CD4-positive, alpha-beta T cell treated with Interferon alpha-2 for 1 hour (primary cell): Measurements from ENCODE around the gene MYH11.

Experiments used
- DNase-seq, 2 donors: peaks; one replicate each; pipeline ENCODE4 v3.0.0-alpha.2; 2020 to 2022

MYH11 gene

DNA sequence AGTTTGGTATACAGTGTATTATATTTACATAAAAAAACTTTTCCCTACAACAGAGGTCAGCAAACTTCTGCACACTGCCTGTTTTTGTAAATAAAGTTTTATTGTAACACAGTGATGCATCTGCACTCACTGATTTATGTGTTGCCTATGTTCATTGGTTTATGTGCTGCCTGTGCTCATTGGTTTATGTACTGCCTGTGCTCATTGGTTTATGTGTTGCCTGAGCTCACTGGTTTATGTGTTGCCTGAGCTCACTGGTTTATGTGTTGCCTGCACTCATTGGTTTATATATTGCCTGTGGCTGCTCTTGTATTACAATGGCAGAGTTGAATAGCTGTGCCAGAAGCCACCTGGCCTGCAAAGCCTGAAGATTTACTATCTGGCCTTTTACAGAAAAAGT, 81.6 kb downstream of the MYH11 start:
- DNase-seq, result no peak

GRCh38 chr16:15773968-15774367, 82.9 kb downstream of the MYH11 start:
- DNase-seq, result no peak

- no peak for DNase-seq
Observed at GRCh38 chr16:15772579-15773293, 84.1 kb downstream of the MYH11 start.

DNA sequence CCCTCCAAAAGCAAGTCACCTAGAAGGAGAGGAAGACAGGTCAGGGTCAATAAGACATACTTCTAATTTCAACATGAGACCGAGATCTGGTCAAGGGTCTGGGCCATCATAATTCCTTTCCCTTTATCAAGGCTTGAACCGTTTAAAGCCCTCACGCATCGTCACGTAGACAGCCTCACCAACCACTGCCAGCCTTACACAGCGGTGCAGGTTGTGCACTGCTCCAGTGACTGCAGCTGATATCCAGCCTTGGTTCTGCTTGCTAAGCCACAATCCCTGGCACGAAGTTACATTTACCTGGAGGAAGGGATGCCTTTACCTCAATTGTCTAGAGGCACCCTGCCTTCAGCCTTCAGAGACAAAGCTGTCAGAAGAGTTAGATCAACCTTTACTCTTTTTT, 85.1 kb downstream of the MYH11 start:
- no peak for DNase-seq

DNA sequence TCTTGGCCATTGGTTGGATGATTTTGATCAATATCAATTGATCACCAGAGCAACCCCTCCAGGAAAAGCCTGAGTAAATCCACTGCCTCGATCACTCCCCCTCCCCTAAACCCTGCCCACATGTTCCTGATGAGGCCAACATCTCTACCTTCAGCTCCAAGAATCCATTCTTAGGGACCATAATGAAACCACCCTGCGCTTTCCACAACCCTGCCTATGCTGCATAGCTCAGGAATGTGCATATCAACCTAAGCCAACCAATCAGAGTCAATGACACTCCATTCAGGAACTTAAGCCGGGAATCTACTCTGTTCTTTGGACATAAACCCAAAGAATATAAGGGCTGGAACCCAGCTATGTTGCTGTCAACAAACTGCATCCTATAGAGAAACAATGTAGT, 86.3 kb downstream of the MYH11 start:
- DNase-seq, result no peak

DNA sequence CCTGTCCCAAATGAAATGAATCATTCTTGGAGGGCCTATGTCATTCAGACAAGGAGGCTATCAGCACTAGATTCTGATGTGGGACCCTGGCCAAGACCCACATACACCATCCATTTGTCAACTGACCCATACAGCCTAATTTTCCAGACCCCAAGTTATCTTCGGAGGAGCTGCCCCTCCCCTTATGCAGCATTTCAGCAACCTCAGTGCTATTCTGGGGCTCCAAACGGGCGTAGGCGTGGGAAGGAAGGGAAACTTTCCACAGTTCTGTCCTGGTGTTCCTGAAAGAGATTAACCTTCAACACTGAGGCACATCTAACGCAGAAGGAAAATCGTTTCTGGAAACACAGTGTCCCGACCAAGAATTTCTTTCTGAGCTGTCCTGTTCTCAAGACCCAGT, 86.7 kb downstream of the MYH11 start:
- no peak for DNase-seq

- DNase-seq, result no peak
Observed at GRCh38 chr16:15769239-15769638, 87.6 kb downstream of the MYH11 start.

GRCh38 chr16:15768201-15768600, 88.6 kb downstream of the MYH11 start:
- no peak for DNase-seq

- DNase-seq, result no peak
Observed at GRCh38 chr16:15766918-15767317, 89.9 kb downstream of the MYH11 start.

- DNase-seq, result peak; percentile 39 to 50
Observed at GRCh38 chr16:15765880-15766279, 90.9 kb downstream of the MYH11 start.

DNA sequence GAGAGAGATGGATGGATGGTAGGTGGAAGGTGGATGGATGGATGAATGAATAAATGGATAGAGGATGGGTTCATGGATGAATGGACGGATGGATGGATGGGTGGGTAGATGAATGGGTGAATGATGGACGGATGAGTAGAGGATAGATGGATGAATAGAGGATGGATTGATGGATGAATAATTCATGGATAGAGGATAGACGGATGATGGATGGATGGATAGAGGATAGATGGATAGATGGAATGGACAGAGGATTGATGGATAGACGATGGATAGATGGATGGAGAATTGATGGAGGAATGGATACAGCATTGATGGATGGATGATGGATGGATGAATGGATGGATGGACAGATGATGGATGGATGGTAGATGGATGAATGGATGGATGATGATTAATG, 91.7 kb downstream of the MYH11 start:
- DNase-seq, result no peak

DNA sequence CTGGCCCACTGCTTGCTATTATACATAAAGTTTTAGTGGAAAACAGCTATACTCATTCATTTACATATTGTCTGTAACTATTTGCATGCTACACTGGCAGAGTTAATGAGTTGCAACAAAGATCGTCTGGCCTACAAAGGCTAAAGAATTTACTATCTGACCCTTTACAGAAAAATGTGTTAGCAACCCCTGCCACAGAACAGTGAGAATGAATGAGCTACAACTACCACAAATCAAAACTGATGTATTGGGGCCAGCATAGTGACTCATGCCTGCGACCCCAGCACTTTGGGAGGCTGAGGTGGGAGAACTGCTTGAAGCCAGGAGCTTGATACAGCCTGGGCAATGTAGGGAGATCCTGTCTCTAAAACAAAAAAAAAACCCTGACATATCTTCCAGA, 92.7 kb downstream of the MYH11 start:
- DNase-seq, result no peak

DNA sequence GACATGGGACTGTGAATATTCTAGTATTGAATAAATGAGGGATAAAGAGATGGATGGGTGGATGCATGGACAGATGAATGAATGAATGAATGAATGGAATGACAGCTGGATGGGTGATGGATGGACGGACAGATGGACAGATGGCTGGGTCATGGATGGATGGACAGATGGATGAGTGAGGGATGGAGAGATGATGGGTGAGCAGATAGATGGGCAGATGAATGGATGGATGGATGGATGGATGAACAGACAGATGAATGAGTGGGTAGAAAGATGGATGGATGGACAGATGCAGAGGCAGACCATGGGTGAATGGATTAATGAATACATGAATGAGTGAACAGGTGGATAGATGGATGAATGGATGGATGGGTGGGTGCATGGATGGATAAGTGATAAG, 96.7 kb downstream of the MYH11 start:
- no peak for DNase-seq

DNA sequence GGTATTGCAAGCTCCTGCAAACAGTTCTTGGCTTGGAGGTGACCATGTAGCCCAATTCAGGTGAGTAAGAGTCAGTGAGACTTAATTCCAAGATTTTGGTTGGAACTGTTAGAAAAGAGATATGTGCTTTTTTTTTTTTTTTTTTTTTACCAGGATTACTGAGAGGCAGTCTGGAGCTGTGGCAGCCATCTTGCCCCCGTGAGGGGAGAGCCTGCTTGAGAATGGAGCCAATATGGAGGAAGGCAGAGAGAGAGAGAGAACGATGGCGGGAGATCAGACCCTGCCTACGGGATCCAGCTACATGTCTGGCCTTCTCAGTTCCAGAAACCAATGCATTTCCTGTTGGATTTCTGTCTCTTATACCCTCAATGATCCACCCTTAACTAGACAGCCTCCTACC, 97.8 kb downstream of the MYH11 start:
- DNase-seq, result no peak

DNA sequence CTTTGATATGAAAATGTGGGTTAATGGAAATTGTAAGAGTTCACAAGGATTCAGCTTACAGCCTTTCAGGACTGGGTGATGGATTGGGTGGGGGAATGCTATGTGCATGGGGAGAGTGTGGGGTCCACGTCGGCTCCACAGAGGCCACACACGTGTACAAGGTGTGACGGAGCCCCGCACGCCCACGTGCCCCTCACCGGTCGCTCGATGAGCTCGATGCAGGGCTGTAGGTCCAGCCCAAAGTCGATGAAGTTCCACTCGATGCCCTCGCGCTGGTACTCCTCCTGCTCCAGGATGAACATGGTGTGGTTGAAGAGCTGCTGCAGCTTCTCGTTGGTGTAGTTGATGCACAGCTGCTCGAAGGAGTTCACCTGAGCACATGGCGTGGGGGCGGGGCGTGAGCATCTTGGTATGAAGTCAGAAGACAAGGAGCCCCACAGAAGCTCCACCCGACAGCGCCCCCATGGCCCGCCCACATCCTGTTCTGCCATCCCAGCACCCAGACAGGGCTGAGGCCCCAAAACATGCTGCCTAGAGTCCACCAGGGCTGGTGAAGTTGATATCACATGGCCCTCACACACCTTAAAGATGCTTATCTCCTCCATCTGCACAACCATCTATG, 99.1 kb downstream of the MYH11 start:
- DNase-seq, result no peak

GRCh38 chr16:15757077-15757386, 99.8 kb downstream of the MYH11 start:
- no peak for DNase-seq

GRCh38 chr16:15754821-15755534, 101.8 kb downstream of the MYH11 start:
- DNase-seq, result no peak

DNA sequence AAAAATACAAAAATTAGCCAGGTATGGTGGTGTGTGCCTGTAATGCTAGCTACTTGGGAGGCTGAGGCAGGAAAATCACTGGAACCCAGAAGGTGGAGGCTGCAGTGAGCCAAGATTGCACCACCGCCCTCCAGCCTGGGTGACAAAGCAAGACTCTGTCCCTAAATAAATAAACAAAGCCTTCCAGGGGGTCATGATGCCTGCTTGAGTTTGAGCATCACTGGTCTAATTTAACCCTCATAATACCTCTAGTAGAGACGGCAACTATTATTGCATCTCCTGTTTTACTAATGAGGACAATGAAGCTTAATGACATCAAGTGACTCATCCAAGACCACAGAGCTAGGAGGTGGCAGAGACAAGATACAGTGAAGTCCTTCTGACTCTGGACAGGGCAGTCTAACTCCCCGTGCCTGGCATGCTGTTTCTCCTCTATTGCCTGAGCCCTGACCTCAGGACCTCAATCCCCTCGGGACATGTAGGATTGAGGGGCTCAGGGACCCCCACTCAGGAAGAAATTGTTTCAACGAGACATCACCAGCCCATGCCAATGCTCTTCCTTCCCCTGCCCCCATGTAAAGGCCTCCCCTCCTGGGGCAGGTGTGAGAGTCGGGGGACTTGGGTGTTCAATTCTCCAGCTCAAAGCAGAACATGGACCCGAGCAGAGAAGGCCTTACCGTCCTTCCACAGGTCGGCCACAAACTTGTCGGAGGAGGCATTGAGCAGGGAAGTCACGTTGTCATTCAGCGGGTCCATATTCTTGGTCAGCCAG, 103.9 kb downstream of the MYH11 start:
- no peak for DNase-seq

GRCh38 chr16:15751940-15752339, 104.9 kb downstream of the MYH11 start:
- DNase-seq, result no peak

- no peak for DNase-seq
Observed at GRCh38 chr16:15749985-15750384, 106.8 kb downstream of the MYH11 start.

GRCh38 chr16:15749371-15749770, 107.5 kb downstream of the MYH11 start:
- no peak for DNase-seq

DNA sequence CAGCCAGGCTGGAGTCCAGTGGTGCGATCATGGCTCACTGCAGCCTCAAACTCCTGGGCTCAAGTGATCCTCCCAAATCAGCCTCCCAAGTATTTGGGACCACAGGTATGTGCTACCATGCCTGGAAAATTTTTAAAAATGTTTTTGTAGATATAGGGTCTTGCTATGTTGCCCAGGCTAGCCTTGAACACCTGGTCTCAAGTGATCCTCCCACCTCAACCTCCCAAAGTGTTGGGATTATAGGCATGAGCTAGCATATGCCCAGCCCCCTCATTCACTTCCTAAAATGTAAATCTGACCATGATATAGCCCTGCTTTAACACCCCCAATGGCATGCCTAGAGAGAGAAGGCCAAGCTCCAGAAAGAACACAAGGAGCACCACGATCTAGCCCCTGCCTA, 108.2 kb downstream of the MYH11 start:
- no peak for DNase-seq

DNA sequence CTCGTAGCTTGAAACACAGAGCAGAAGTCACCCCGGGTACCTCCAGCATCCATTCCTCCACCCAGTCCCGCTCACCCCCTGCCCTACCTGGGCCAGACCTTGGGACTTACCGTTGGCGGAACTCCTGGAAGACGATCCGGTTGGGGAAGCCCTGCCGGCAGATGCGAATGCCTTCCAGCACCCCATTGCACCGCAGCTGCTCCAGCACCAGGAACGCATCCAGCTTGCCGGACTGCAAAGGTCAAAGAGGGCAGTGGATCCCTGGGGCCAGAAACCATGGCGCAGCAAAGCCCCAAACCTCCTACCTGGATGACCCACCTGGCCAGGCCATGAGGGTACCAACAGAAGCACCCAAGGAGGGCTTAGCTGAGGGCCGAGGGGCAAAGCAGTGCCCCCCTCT, 108.9 kb downstream of the MYH11 start:
- DNase-seq, result no peak

DNA sequence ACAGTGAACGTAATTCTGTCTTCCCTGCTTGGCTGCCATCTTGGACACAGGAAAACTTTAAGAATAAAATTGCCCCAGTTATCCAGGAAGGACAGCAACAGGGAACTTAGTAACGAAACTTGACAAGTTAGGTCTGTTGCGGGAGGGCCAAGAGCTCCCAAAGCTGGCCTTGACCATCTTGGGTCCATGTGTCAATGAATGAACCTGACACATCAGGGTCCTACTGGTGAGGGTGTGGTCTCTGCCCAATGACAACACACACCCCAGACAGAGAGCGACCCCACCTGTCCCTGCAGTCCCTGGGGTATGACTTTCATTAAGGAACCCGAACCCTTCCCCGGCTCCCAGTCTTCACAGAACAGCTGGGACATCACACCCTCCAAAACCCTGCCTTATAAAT, 110.5 kb downstream of the MYH11 start:
- DNase-seq, result no peak
